ENCODE data around the gene KCTD5.

The KCTD5 gene

GRCh38 chr16:2663553-2664546, 18.5 kb upstream of the KCTD5 start (continued):
- TF ChIP-seq ZNF560 (tag by site-specific recombination; IDR thresholded peaks at IDR 0.05; ENCODE audit: borderline replicate concordance) (no peak), SCRT1 (tag by site-specific recombination; IDR thresholded peaks at IDR 0.05; ENCODE audit: borderline replicate concordance) (no peak), ZBTB1 (tag by site-specific recombination; IDR thresholded peaks at IDR 0.05) (0 out of 2 replicates have a peak, but pooled peaks have one; percentile 26), ZNF561 (tag by site-specific recombination; IDR thresholded peaks at IDR 0.05; ENCODE audit: borderline replicate concordance) (0 out of 2 replicates have a peak, but pooled peaks have one; percentile 38), ZBTB10 (tag by site-specific recombination; IDR thresholded peaks at IDR 0.05) (no peak), ZNF76 (tag by site-specific recombination; IDR thresholded peaks at IDR 0.05; ENCODE audit: borderline replicate concordance, low read depth) (no peak), ZFP69B (tag by site-specific recombination; IDR thresholded peaks at IDR 0.05) (no peak), ZNF169 (tag by site-specific recombination; IDR thresholded peaks at IDR 0.05) (no peak), PRDM1 (tag by site-specific recombination; IDR thresholded peaks at IDR 0.05) (0 out of 2 replicates have a peak, but pooled peaks have one; percentile 42), ZNF792 (tag by site-specific recombination; IDR thresholded peaks at IDR 0.05) (no peak), ZNF660 (tag by site-specific recombination; IDR thresholded peaks at IDR 0.05) (0 out of 2 replicates have a peak, but pooled peaks have one; percentile 6), ZNF148 (tag by site-specific recombination; IDR thresholded peaks at IDR 0.05; ENCODE audit: borderline replicate concordance) (no peak), KLF7 (tag by site-specific recombination; IDR thresholded peaks at IDR 0.05; ENCODE audit: borderline replicate concordance) (no peak), ZNF600 (tag by site-specific recombination; IDR thresholded peaks at IDR 0.05) (peak; percentile 74), ZNF629 (tag by site-specific recombination; IDR thresholded peaks at IDR 0.05) (peak; percentile 76), ZNF302 (tag by site-specific recombination; IDR thresholded peaks at IDR 0.05; ENCODE audit: low read depth) (no peak), ZNF670 (tag by site-specific recombination; IDR thresholded peaks at IDR 0.05; ENCODE audit: low read depth) (no peak), SP2 (tag by site-specific recombination; IDR thresholded peaks at IDR 0.05) (peak; percentile 23; the same call in 1 of the 2 replicates), KLF1 (tag by site-specific recombination; IDR thresholded peaks at IDR 0.05) (no peak), ZNF114 (tag by site-specific recombination; IDR thresholded peaks at IDR 0.05) (no peak), ZNF24 (tag by site-specific recombination; IDR thresholded peaks at IDR 0.05) (0 out of 2 replicates have a peak, but pooled peaks have one; percentile 47), HOXA7 (CRISPR knock-in tag; IDR thresholded peaks at IDR 0.05; ENCODE audit: borderline replicate concordance) (no peak), ZNF18 (tag by site-specific recombination; IDR thresholded peaks at IDR 0.05) (peak; percentile 80), ZNF394 (tag by site-specific recombination; IDR thresholded peaks at IDR 0.05; ENCODE audit: borderline replicate concordance) (peak; percentile 33; the same call in 1 of the 2 replicates), ZBTB44 (tag by site-specific recombination; IDR thresholded peaks at IDR 0.05) (no peak), ZNF362 (tag by site-specific recombination; IDR thresholded peaks at IDR 0.05) (no peak), MZF1 (tag by site-specific recombination; IDR thresholded peaks at IDR 0.05; ENCODE audit: borderline replicate concordance) (no peak), ZNF335 (tag by site-specific recombination; conservative IDR thresholded peaks at IDR 0.05) (peak; percentile 64), ZNF580 (tag by site-specific recombination; IDR thresholded peaks at IDR 0.05) (0 out of 2 replicates have a peak, but pooled peaks have one; percentile 54)
